SK-N-SH treated with all-trans-retinoic acid at 6 μM for 48 hours (cell line): Measurements from ENCODE around the gene CD52.

Source experiments
- ATAC-seq: fragments of 200-7000 bp; cut with Tn5 transposase; 3 replicates; pipeline ENCODE4 v1.9.1; 2020; ENCODE audit warnings: mild to moderate bottlenecking, moderate library complexity
- ARNTL ChIP-seq: fragments of 450-650 bp; formaldehyde crosslinking; IDR thresholded peaks from 2 replicates; pipeline ENCODE4 v1.5.0; 2020; ENCODE audit warnings: low read depth, mild to moderate bottlenecking, moderate library complexity, borderline replicate concordance
- BACH2 ChIP-seq: fragments of 250-450 bp; sonication (Bioruptor Pico); IDR thresholded peaks from 2 replicates; pipeline ENCODE4 v1.9.0; 2021; ENCODE audit warnings: mild to moderate bottlenecking, borderline replicate concordance
- GLIS3 ChIP-seq: fragments of 250-450 bp; sonication (Bioruptor Pico); IDR thresholded peaks from 2 replicates; pipeline ENCODE4 v1.5.0; 2020; ENCODE audit warnings: mild to moderate bottlenecking, moderate library complexity
- ISL1 ChIP-seq: fragments of 250-450 bp; sonication (Bioruptor Pico); IDR thresholded peaks from 2 replicates; pipeline ENCODE4 v2.1.2; 2022; ENCODE audit warnings: mild to moderate bottlenecking, moderate library complexity
- OSR1 ChIP-seq: fragments of 250-450 bp; sonication (Bioruptor Pico); IDR thresholded peaks from 2 replicates; pipeline ENCODE4 v1.8.0; 2022; ENCODE audit warnings: moderate library complexity, mild to moderate bottlenecking, inconsistent platforms
- PPARA ChIP-seq: fragments of 250-450 bp; sonication (Bioruptor Pico); IDR thresholded peaks from 2 replicates; pipeline ENCODE4 v1.5.0; 2020; ENCODE audit warnings: mild to moderate bottlenecking, borderline replicate concordance
- RARB ChIP-seq: fragments of 250-450 bp; sonication (Bioruptor Pico); IDR thresholded peaks from 2 replicates; pipeline ENCODE4 v1.8.0; 2021; ENCODE audit warnings: mild to moderate bottlenecking, moderate library complexity
- SNAI2 ChIP-seq: fragments of 250-450 bp; sonication (Bioruptor Pico); IDR thresholded peaks from 2 replicates; pipeline ENCODE4 v1.5.0; 2020; ENCODE audit warnings: mild to moderate bottlenecking, moderate library complexity
- TCF4 ChIP-seq: fragments of 250-450 bp; sonication (Bioruptor Pico); IDR thresholded peaks from 2 replicates; pipeline ENCODE4 v1.8.0; 2021; ENCODE audit warnings: mild to moderate bottlenecking, moderate library complexity, borderline replicate concordance
- ZC3H10 ChIP-seq: fragments of 250-450 bp; sonication (Bioruptor Pico); IDR thresholded peaks from 2 replicates; pipeline ENCODE4 v1.5.1; 2021; ENCODE audit warnings: mild to moderate bottlenecking, moderate library complexity
- ZFP3 ChIP-seq: fragments of 250-450 bp; sonication (Bioruptor Pico); IDR thresholded peaks from 2 replicates; pipeline ENCODE4 v1.5.0; 2020; ENCODE audit warnings: mild to moderate bottlenecking, moderate library complexity
- ZFP30 ChIP-seq: fragments of 450-650 bp; formaldehyde crosslinking; IDR thresholded peaks from 2 replicates; pipeline ENCODE4 v1.5.0; 2022; ENCODE audit warnings: mild to moderate bottlenecking, moderate library complexity
- ZNF565 ChIP-seq: fragments of 450-650 bp; formaldehyde crosslinking; conservative IDR thresholded peaks from 2 replicates; pipeline ENCODE4 v1.5.0; 2020; ENCODE audit warnings: low read depth, mild to moderate bottlenecking, moderate library complexity
- ZNF8 ChIP-seq: fragments of 450-650 bp; formaldehyde crosslinking; IDR thresholded peaks from 2 replicates; pipeline ENCODE4 v1.5.0; 2020; ENCODE audit warnings: mild to moderate bottlenecking, moderate library complexity
- TF ChIP-seq, protein P1 (sequence below): fragments of 250-450 bp; sonication (Bioruptor Pico); IDR thresholded peaks from 2 replicates; pipeline ENCODE4 v1.8.0; 2020; ENCODE audit warnings: mild to moderate bottlenecking, moderate library complexity, borderline replicate concordance
- TF ChIP-seq, protein P2 (sequence below): fragments of 250-450 bp; sonication (Bioruptor Pico); IDR thresholded peaks from 2 replicates; pipeline ENCODE4 v1.5.1; 2020; ENCODE audit warnings: low read depth, mild to moderate bottlenecking, moderate library complexity
- TF ChIP-seq, protein P3 (sequence below): fragments of 250-450 bp; sonication (Bioruptor Pico); IDR thresholded peaks from 2 replicates; pipeline ENCODE4 v1.8.0; 2021; ENCODE audit warnings: low read depth, mild to moderate bottlenecking, moderate library complexity, borderline replicate concordance
- TF ChIP-seq, protein P4 (sequence below): fragments of 250-450 bp; sonication (Bioruptor Pico); IDR thresholded peaks from 2 replicates; pipeline ENCODE4 v1.5.1; 2021; ENCODE audit warnings: mild to moderate bottlenecking, moderate library complexity
- TF ChIP-seq, protein P5 (sequence below): fragments of 250-450 bp; sonication (Bioruptor Pico); IDR thresholded peaks from 2 replicates; pipeline ENCODE4 v1.5.0; 2020; ENCODE audit warnings: mild to moderate bottlenecking, moderate library complexity

CD52 gene

DNA sequence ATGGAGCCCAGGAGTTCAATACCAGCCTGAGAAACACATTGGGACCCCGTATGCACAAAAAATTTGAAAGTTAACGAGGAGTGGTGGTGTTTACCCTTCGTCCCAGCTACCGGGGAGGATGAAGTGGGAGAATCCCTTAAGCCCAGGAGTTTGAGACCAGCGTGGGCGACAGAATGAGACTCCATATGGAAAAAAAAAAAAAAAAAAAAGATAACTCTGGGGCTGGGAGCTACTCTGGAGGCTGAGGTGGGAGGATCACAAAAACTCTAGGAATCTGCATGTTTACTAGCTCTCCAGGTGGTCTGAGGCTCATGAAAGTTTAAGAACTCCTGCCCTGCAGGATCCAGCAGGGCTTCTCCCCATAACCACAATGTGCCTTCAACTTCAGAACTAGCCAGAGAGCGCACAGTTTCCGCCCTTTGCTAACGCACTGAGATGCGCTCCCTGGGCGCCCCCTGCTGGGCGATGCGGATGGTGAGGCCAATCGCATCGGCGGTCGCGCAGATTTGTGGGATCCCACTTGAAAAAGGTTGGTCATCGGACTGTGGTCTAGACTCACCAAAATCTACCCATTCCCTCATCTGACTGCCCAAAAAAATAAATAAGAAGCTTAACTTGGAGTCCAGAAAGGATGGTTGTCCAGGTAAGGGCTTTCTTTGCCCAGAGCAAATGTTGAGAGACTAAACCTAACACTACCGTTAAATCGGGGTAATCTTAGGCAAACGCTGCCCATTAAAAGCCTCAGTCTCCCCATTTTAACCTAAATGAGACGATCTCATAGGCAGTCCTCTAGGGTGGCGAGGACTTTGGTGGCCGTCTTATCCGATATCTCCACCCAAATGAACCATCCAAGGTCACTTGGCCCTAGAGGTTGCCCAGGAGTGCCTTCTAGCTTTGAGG is 46.0 kb downstream of the CD52 start (continued):
- TF ChIP-seq, protein P1, sequence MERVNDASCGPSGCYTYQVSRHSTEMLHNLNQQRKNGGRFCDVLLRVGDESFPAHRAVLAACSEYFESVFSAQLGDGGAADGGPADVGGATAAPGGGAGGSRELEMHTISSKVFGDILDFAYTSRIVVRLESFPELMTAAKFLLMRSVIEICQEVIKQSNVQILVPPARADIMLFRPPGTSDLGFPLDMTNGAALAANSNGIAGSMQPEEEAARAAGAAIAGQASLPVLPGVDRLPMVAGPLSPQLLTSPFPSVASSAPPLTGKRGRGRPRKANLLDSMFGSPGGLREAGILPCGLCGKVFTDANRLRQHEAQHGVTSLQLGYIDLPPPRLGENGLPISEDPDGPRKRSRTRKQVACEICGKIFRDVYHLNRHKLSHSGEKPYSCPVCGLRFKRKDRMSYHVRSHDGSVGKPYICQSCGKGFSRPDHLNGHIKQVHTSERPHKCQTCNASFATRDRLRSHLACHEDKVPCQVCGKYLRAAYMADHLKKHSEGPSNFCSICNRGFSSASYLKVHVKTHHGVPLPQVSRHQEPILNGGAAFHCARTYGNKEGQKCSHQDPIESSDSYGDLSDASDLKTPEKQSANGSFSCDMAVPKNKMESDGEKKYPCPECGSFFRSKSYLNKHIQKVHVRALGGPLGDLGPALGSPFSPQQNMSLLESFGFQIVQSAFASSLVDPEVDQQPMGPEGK = no peak
- no peak for TF ChIP-seq BACH2 (CRISPR knock-in tag)
- TF ChIP-seq, all 23 proteins: peak for 0

DNA sequence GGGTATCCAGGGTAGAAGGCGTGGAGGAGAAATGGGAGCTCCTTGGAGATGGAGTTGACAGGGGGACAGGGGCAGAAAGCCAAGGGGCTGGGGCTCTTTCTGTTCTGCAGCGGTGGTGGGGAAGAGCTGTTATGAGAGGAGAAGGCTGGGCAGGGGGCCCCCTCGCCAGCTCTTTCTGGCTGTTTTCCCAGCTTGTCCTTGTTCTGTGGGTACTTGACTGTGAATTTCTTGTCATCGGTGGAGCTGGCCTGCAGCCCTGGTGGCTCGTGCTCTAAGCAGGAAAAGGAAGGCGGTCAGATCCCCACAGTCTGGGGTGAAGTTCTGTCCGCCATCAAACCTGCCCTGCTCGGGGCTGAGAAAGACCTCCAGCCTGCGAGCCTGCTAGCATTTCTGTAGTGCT is 47.2 kb downstream of the CD52 start:
- no peak for ATAC-seq
- TF ChIP-seq, protein P2, sequence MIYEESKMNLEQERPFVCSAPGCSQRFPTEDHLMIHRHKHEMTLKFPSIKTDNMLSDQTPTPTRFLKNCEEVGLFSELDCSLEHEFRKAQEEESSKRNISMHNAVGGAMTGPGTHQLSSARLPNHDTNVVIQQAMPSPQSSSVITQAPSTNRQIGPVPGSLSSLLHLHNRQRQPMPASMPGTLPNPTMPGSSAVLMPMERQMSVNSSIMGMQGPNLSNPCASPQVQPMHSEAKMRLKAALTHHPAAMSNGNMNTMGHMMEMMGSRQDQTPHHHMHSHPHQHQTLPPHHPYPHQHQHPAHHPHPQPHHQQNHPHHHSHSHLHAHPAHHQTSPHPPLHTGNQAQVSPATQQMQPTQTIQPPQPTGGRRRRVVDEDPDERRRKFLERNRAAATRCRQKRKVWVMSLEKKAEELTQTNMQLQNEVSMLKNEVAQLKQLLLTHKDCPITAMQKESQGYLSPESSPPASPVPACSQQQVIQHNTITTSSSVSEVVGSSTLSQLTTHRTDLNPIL (CRISPR knock-in tag) = no peak
- no peak for TF ChIP-seq TCF4
- TF ChIP-seq GLIS3 (CRISPR knock-in tag) = no peak
- no peak for TF ChIP-seq ARNTL (CRISPR knock-in tag)
- TF ChIP-seq ZNF565 = no peak
- TF ChIP-seq SNAI2 (CRISPR knock-in tag) = no peak
- no peak for TF ChIP-seq ZFP30 (CRISPR knock-in tag)

DNA sequence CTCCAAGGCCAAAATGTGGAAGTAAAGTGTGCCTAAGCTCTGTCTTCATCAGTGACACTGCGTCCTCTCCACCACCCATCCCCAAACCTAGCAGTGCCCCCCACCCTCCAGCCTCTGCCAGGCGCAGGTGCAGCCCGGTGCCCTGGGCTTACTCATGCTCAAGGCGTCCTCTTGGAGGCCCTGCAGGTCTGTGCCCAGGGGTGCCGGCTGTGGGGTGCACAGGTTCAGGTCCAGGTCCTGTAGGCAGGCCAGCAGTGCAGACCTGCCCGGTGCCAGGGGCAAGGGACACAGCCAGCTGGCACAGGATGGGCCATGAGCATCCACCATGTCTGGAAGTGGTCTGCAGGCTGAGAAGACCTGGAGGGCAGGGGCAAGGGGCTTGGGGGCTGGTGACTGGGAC is 49.7 kb downstream of the CD52 start:
- ATAC-seq = no peak
- TF ChIP-seq TCF4 = no peak
- TF ChIP-seq ZFP3 = no peak
- no peak for TF ChIP-seq ZNF8 (CRISPR knock-in tag)
- no peak for TF ChIP-seq ZNF565
- TF ChIP-seq ZC3H10 (CRISPR knock-in tag) = no peak
- TF ChIP-seq, protein P3, sequence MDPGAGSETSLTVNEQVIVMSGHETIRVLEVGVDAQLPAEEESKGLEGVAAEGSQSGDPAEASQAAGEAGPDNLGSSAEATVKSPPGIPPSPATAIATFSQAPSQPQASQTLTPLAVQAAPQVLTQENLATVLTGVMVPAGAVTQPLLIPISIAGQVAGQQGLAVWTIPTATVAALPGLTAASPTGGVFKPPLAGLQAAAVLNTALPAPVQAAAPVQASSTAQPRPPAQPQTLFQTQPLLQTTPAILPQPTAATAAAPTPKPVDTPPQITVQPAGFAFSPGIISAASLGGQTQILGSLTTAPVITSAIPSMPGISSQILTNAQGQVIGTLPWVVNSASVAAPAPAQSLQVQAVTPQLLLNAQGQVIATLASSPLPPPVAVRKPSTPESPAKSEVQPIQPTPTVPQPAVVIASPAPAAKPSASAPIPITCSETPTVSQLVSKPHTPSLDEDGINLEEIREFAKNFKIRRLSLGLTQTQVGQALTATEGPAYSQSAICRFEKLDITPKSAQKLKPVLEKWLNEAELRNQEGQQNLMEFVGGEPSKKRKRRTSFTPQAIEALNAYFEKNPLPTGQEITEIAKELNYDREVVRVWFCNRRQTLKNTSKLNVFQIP (CRISPR knock-in tag) = no peak
- TF ChIP-seq BACH2 (CRISPR knock-in tag) = no peak
- TF ChIP-seq SNAI2 (CRISPR knock-in tag) = no peak

DNA sequence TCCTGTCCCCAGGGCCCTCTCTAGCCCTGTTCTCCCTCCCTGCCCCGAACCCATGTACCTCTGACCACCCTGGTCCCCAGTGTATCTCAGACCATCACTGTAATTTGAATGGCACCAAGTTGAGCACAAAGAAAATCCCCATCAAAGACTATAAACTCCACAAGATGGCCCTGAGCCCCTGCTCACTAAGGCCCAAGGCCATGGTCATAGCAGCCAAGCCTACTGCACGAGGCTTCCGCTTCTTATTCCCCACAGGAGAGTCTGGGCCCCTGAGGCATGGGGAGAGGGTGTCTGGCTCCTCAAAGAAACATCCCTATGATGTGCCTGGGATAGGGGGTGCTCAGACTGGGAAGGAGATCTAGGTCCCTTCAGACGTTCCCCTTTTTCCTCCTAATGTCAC is 50.2 kb downstream of the CD52 start:
- TF ChIP-seq ZNF565 (no peak), ZC3H10 (CRISPR knock-in tag) (no peak), PPARA (CRISPR knock-in tag) (no peak), ZNF8 (CRISPR knock-in tag) (no peak), TCF4 (no peak), ZFP3 (no peak), ISL1 (CRISPR knock-in tag) (no peak), RARB (CRISPR knock-in tag) (no peak), ARNTL (CRISPR knock-in tag) (no peak), OSR1 (no peak)
- TF ChIP-seq, protein P2 (CRISPR knock-in tag) = no peak
- TF ChIP-seq, protein P4, sequence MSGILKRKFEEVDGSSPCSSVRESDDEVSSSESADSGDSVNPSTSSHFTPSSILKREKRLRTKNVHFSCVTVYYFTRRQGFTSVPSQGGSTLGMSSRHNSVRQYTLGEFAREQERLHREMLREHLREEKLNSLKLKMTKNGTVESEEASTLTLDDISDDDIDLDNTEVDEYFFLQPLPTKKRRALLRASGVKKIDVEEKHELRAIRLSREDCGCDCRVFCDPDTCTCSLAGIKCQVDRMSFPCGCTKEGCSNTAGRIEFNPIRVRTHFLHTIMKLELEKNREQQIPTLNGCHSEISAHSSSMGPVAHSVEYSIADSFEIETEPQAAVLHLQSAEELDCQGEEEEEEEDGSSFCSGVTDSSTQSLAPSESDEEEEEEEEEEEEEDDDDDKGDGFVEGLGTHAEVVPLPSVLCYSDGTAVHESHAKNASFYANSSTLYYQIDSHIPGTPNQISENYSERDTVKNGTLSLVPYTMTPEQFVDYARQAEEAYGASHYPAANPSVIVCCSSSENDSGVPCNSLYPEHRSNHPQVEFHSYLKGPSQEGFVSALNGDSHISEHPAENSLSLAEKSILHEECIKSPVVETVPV (CRISPR knock-in tag) = no peak
- TF ChIP-seq, protein P5, sequence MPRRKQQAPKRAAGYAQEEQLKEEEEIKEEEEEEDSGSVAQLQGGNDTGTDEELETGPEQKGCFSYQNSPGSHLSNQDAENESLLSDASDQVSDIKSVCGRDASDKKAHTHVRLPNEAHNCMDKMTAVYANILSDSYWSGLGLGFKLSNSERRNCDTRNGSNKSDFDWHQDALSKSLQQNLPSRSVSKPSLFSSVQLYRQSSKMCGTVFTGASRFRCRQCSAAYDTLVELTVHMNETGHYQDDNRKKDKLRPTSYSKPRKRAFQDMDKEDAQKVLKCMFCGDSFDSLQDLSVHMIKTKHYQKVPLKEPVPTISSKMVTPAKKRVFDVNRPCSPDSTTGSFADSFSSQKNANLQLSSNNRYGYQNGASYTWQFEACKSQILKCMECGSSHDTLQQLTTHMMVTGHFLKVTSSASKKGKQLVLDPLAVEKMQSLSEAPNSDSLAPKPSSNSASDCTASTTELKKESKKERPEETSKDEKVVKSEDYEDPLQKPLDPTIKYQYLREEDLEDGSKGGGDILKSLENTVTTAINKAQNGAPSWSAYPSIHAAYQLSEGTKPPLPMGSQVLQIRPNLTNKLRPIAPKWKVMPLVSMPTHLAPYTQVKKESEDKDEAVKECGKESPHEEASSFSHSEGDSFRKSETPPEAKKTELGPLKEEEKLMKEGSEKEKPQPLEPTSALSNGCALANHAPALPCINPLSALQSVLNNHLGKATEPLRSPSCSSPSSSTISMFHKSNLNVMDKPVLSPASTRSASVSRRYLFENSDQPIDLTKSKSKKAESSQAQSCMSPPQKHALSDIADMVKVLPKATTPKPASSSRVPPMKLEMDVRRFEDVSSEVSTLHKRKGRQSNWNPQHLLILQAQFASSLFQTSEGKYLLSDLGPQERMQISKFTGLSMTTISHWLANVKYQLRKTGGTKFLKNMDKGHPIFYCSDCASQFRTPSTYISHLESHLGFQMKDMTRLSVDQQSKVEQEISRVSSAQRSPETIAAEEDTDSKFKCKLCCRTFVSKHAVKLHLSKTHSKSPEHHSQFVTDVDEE (CRISPR knock-in tag) = no peak

More for the DNA sequence above, 50.2 kb downstream of the CD52 start:
- no peak for ATAC-seq
